ENCODE results near the gene BNC2.

Gene BNC2

DNA sequence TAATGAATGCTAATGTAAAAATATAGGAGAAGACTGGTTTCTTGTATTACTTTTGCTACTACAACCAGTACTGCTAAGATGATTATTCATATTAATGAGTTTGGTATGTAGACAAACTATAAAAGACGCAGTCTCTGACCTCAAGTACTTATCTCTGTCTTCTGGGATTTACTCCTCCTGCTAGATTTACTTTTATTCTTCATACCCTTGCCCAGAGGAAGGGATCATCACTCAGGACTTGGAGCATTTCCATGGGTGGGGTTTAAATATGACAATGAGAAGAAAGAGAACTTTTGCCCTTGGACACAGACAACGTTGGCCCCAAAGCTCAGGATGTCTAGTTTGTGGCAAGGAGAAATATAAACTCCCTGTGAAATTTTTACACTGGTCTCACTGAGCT lies 126.1 kb downstream of the BNC2 start:
- TF ChIP-seq CTCF (IDR thresholded peaks at IDR 0.05; ENCODE audit: control extremely low read depth, extremely low read depth, low read depth, missing control alignments): no peak
- ChIA-PET CTCF (no interaction called here), POLR2A (no interaction called here)
- no peak for DNase-seq (ENCODE audit: extremely low spot score)

- ChIA-PET CTCF (no interaction called here), POLR2A (no interaction called here)
- TF ChIP-seq CTCF (IDR thresholded peaks at IDR 0.05; ENCODE audit: control extremely low read depth, extremely low read depth, low read depth, missing control alignments): no peak
- DNase-seq (ENCODE audit: extremely low spot score): no peak
Observed at GRCh38 chr9:16743375-16743774, 127.1 kb downstream of the BNC2 start.

DNA sequence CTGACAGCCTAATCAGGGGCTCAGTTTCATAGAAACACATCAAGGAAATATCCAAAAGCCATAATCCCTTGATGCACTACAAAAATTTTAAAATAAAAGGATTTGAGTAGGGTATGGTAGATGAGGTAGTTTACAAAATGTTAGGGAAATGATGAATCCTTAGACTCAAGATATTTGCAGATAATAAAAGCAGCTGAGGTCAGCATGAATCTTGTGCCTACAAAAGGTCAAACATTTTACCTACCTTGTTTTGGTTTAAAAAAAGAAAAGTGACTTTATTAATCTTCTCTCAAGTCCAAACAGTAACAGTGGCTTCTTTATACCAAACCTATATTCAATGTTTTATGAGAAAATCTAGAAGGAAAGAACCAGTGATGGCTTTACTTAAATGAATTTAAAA lies 135.5 kb downstream of the BNC2 start:
- DNase-seq (ENCODE audit: extremely low spot score): no peak
- no peak for TF ChIP-seq CTCF (IDR thresholded peaks at IDR 0.05; ENCODE audit: control extremely low read depth, extremely low read depth, low read depth, missing control alignments)
- CTCF ChIA-PET: no interaction called here
- POLR2A ChIA-PET: no interaction called here

GRCh38 chr9:16732546-16732945 lies 137.9 kb downstream of the BNC2 start:
- TF ChIP-seq CTCF (IDR thresholded peaks at IDR 0.05; ENCODE audit: control extremely low read depth, extremely low read depth, low read depth, missing control alignments): no peak
- no peak for DNase-seq (ENCODE audit: extremely low spot score)
- ChIA-PET CTCF (no interaction called here), POLR2A (no interaction called here)

GRCh38 chr9:16730162-16730561 lies 140.3 kb downstream of the BNC2 start:
- TF ChIP-seq CTCF (IDR thresholded peaks at IDR 0.05; ENCODE audit: control extremely low read depth, extremely low read depth, low read depth, missing control alignments): no peak
- POLR2A ChIA-PET: no interaction called here
- DNase-seq (ENCODE audit: extremely low spot score): no peak
- CTCF ChIA-PET: no interaction called here

- POLR2A ChIA-PET: no interaction called here
- TF ChIP-seq CTCF (IDR thresholded peaks at IDR 0.05; ENCODE audit: control extremely low read depth, extremely low read depth, low read depth, missing control alignments): no peak
- CTCF ChIA-PET: no interaction called here
- no peak for DNase-seq (ENCODE audit: extremely low spot score)
Observed at GRCh38 chr9:16729651-16730050, 140.8 kb downstream of the BNC2 start.

GRCh38 chr9:16728137-16728508 lies 142.3 kb downstream of the BNC2 start:
- DNase-seq (ENCODE audit: extremely low spot score): no peak
- CTCF ChIA-PET: no interaction called here
- no peak for TF ChIP-seq CTCF (IDR thresholded peaks at IDR 0.05; ENCODE audit: control extremely low read depth, extremely low read depth, low read depth, missing control alignments)
- POLR2A ChIA-PET: no interaction called here

Measured in GM10248 (cell line).